Liver (tissue), 9 donors: ENCODE measurements around the gene BMP7. TPM values are rescaled to one million over a fixed set of nuclear protein-coding genes. Genes with fewer than 3 reads are reported as not detected.

Experiments
- DNase-seq: peaks from one replicate; pipeline ENCODE4 v3.0.0-alpha.2; 2017; ENCODE audit warnings: low spot score
- H3K27ac ChIP-seq, 2 donors: one replicate each; pipeline ENCODE4 v1.7.0; 2013; ENCODE audit warnings: inconsistent platforms in 2 of 2, low read length in 2 of 2, control low read depth in 1 of 2, low read depth in 1 of 2, mild to moderate bottlenecking in 1 of 2
- H3K27me3 ChIP-seq, 4 donors: one replicate each; pipeline versions ENCODE4 v1.6.1 to v1.7.0; 2013; ENCODE audit warnings: low read length in 3 of 4, inconsistent platforms in 1 of 4, mild to moderate bottlenecking in 1 of 4, moderate library complexity in 1 of 4; ENCODE audit not compliant: control insufficient read depth in 4 of 4, insufficient read depth in 4 of 4
- H3K36me3 ChIP-seq, 4 donors: one replicate each; pipeline versions ENCODE4 v1.6.1 to v1.7.0; 2013; ENCODE audit warnings: low read length in 3 of 4, mild to moderate bottlenecking in 3 of 4, low read depth in 1 of 4, moderate library complexity in 1 of 4; ENCODE audit not compliant: control insufficient read depth in 4 of 4, insufficient read depth in 3 of 4
- H3K4me1 ChIP-seq, 4 donors: one replicate each; pipeline versions ENCODE4 v1.6.1 to v1.7.0; 2013; ENCODE audit warnings: low read length in 3 of 4, mild to moderate bottlenecking in 3 of 4, moderate library complexity in 1 of 4; ENCODE audit not compliant: control insufficient read depth in 4 of 4, insufficient read depth in 4 of 4
- H3K4me3 ChIP-seq, 3 donors: one replicate each; pipeline versions ENCODE4 v1.6.1 to v1.7.0; 2013; ENCODE audit warnings: low read length in 3 of 3, control low read depth in 1 of 3, low read depth in 1 of 3, mild to moderate bottlenecking in 1 of 3
- H3K9ac ChIP-seq, 2 donors: one replicate each; pipeline ENCODE4 v1.7.0; 2013; ENCODE audit warnings: low read length in 2 of 2, mild to moderate bottlenecking in 2 of 2, moderate library complexity in 2 of 2, control low read depth in 1 of 2, low read depth in 1 of 2
- H3K9me3 ChIP-seq, 4 donors: one replicate each; pipeline versions ENCODE4 v1.6.1 to v1.7.0; 2013; ENCODE audit warnings: low read length in 3 of 4; ENCODE audit not compliant: control insufficient read depth in 4 of 4
- ATF3 ChIP-seq: IDR thresholded peaks from 2 replicates; pipeline ENCODE4 v1.6.1; 2016; ENCODE audit warnings: antibody characterized with exemption
- CTCF ChIP-seq: fragments of 150-350 bp; IDR thresholded peaks from 2 replicates; pipeline ENCODE4 v1.5.1; 2017; ENCODE audit warnings: improper control_type of control experiment, low read depth, low read length; ENCODE audit not compliant: missing input control
- EGR1 ChIP-seq, 2 donors: IDR thresholded peaks; 2 replicates each; pipeline ENCODE4 v1.6.1; 2016 to 2018; ENCODE audit warnings: antibody characterized with exemption in 2 of 2, low read depth in 2 of 2
- FOXA1 ChIP-seq: IDR thresholded peaks from 2 replicates; pipeline ENCODE4 v1.6.1; 2016; ENCODE audit warnings: antibody characterized with exemption
- GABPA ChIP-seq, 2 donors: IDR thresholded peaks in 1 of 2; conservative IDR thresholded peaks in 1 of 2; 2 replicates each; pipeline ENCODE4 v1.6.1; 2016; ENCODE audit warnings: antibody characterized with exemption in 2 of 2, mild to moderate bottlenecking in 1 of 2, moderate library complexity in 1 of 2
- HNF4G ChIP-seq: IDR thresholded peaks from 2 replicates; pipeline ENCODE4 v1.6.1; 2016; ENCODE audit warnings: antibody characterized with exemption
- JUND ChIP-seq, 2 donors: IDR thresholded peaks; 2 replicates each; pipeline ENCODE4 v1.6.1; 2016; ENCODE audit warnings: antibody characterized with exemption in 2 of 2
- NR2F2 ChIP-seq: IDR thresholded peaks from 2 replicates; pipeline ENCODE4 v1.6.1; 2016; ENCODE audit warnings: antibody characterized with exemption
- SP1 ChIP-seq: IDR thresholded peaks from 2 replicates; pipeline ENCODE4 v1.6.1; 2018; ENCODE audit warnings: antibody characterized with exemption, mild to moderate bottlenecking
- YY1 ChIP-seq: IDR thresholded peaks from 2 replicates; pipeline ENCODE4 v1.6.1; 2016; ENCODE audit warnings: antibody characterized with exemption, mild to moderate bottlenecking
- WGBS: extraction: QIAGEN DNeasy Blood & Tissue Kit; methylation state at CpG from one replicate; pipeline ENCODE4 v1.1.7; 2013; 5-methylcytosine and 5-hydroxymethylcytosine counted together
- polyA plus RNA-seq, 2 donors: library from polyadenylated mRNA; stranded (reverse) in 1 of 2; unstranded in 1 of 2; fragments of 200-250 nt in 1 of 2; fragments of >200 nt in 1 of 2; fragmentation: Nextera tagmentation in 1 of 2; extraction: Ambion mirVana in 1 of 2; gene quantifications; one replicate each; pipeline versions ENCODE4 v1.2.1 to v1.2.3, GENCODE V29; 2013 to 2015
- total RNA-seq, 2 donors: library from RNA; depleted of rRNA; stranded (reverse); fragments of >200 nt; gene quantifications; one replicate each; pipeline ENCODE4 v1.2.3, GENCODE V29; 2014
- TF ChIP-seq, protein P1 (sequence below): IDR thresholded peaks from 2 replicates; pipeline ENCODE4 v1.6.1; 2016; ENCODE audit warnings: antibody characterized with exemption, mild to moderate bottlenecking
- TF ChIP-seq, protein P2 (sequence below): IDR thresholded peaks from 2 replicates; pipeline ENCODE4 v1.6.1; 2016; ENCODE audit warnings: antibody characterized with exemption
- donor health status: healthy.
- donor health status: healthy.
- donor health status: healthy.
- donor health status: healthy.
- donor health status: healthy.

Gene BMP7
- total and polyA plus RNA-seq, 4 donors: not detected

GRCh38 chr20:57310821-57311514, 44.5 kb upstream of the BMP7 start (continued):
- no peak for TF ChIP-seq ATF3
- TF ChIP-seq SP1: no peak

DNA sequence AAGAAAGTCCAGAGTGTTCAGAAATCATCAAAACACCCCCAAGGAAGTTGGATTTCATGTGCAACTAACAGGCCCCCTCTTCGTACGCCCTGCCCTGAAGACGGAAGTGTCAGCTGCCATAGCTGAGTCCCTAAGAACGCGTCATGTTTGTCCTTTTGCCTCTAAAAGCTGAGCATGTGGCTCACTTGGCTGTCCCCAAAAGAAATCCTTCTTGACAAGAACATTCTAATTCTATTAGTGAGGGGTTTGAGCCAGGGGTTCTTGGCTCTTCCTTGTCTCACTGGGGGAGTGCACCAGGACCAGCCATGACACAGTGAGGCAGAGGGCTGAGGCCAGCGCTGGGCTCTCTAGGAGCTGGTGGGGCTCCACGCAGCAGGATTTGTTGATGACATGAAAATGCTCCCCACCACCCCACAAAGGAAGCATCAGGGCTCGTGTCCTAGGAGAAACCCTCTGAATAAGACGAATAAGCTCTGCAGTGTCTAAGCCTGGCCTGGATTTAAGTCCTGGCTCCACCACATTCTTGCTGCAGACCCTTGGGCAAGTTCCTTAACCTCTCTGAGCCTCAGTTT, 43.2 kb upstream of the BMP7 start:
- Histone ChIP-seq H3K36me3 (no peaks in the 10 kb centered on the region), H3K4me1 (no peaks in the 10 kb centered on the region), H3K27ac (no peak overlapping the region), H3K4me3 (no peak overlapping the region), H3K9me3 (peaks cover 0 to 2% (median 0%) of the 10 kb centered on the region in 4 donors), H3K27me3 (no peaks in the 10 kb centered on the region), H3K9ac (no peak overlapping the region)
- DNase-seq: no peak
- WGBS: 77% methylated on average over 9 of the region's 9 CpGs
- TF ChIP-seq EGR1 (IDR thresholded peaks at IDR 0.05; ENCODE audit: low read depth in 2 of 2): no peak
- no peak for TF ChIP-seq HNF4G
- no peak for TF ChIP-seq GABPA (IDR thresholded peaks at IDR 0.05 in 1 of 2, conservative IDR thresholded peaks at IDR 0.05 in 1 of 2)
- TF ChIP-seq YY1: no peak
- TF ChIP-seq JUND (IDR thresholded peaks at IDR 0.05): no peak
- TF ChIP-seq FOXA1: no peak
- TF ChIP-seq, protein P1, sequence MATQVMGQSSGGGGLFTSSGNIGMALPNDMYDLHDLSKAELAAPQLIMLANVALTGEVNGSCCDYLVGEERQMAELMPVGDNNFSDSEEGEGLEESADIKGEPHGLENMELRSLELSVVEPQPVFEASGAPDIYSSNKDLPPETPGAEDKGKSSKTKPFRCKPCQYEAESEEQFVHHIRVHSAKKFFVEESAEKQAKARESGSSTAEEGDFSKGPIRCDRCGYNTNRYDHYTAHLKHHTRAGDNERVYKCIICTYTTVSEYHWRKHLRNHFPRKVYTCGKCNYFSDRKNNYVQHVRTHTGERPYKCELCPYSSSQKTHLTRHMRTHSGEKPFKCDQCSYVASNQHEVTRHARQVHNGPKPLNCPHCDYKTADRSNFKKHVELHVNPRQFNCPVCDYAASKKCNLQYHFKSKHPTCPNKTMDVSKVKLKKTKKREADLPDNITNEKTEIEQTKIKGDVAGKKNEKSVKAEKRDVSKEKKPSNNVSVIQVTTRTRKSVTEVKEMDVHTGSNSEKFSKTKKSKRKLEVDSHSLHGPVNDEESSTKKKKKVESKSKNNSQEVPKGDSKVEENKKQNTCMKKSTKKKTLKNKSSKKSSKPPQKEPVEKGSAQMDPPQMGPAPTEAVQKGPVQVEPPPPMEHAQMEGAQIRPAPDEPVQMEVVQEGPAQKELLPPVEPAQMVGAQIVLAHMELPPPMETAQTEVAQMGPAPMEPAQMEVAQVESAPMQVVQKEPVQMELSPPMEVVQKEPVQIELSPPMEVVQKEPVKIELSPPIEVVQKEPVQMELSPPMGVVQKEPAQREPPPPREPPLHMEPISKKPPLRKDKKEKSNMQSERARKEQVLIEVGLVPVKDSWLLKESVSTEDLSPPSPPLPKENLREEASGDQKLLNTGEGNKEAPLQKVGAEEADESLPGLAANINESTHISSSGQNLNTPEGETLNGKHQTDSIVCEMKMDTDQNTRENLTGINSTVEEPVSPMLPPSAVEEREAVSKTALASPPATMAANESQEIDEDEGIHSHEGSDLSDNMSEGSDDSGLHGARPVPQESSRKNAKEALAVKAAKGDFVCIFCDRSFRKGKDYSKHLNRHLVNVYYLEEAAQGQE: no peak
- TF ChIP-seq, protein P2, sequence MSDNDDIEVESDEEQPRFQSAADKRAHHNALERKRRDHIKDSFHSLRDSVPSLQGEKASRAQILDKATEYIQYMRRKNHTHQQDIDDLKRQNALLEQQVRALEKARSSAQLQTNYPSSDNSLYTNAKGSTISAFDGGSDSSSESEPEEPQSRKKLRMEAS: no peak
- no peak for TF ChIP-seq ATF3
- TF ChIP-seq NR2F2: no peak
- no peak for TF ChIP-seq CTCF
